ENCODE measurements around the gene SORL1. TPM values are rescaled to one million over a fixed set of nuclear protein-coding genes. Genes with fewer than 3 reads are reported as not detected.
"Not testable (repeated sequence)": the region's sequence is repeated elsewhere in the genome, so short reads cannot be mapped to it uniquely, and the experiment has no call there.

SORL1 gene
- total RNA-seq, 1 experiment from 2014 or later, result 49.8 TPM

DNA sequence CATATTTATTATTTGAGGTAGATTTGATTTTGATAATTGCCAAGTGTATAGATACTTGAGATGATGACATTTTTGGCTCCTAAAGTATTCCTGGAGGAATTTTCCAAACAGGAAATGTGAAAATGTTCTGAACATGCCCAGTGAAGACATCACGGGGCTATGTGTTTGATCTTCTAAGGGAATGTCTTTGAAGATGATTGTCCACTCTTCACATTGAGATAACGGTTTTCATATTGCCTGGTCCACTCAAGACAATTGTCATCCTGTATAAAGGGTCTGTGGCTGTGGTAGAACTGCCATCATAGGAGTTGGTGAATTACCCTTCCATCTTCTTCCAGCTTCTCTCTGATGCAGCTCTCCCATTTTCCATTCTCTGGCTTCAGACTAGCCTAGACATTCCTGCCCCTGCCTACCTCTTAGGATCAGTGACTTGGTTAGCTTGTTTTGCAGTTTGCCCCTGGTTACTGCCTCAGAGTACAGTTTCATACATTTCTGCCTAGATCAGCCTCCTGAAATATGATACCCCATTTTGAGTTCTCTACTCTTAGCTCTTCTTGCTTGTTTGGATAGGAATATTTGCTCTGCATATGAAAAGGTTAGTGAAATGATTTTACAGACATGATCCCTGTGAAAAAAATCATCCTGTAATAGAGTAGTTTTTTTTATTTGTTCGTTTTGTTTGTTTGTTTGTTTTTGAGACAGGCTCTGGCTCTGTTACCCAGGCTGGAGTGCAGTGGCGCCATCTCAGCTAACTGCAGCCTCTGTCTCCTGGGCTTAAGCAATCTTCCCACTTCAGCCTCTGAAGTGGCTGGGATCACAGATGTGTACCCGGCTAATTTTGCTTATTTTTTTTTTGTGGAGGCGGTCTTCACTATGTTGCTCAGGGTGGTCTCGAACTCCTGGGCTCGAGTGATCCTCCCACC is 112.0 kb downstream of the SORL1 start:
- no peak for DNase-seq (ENCODE audit: low spot score)

DNA sequence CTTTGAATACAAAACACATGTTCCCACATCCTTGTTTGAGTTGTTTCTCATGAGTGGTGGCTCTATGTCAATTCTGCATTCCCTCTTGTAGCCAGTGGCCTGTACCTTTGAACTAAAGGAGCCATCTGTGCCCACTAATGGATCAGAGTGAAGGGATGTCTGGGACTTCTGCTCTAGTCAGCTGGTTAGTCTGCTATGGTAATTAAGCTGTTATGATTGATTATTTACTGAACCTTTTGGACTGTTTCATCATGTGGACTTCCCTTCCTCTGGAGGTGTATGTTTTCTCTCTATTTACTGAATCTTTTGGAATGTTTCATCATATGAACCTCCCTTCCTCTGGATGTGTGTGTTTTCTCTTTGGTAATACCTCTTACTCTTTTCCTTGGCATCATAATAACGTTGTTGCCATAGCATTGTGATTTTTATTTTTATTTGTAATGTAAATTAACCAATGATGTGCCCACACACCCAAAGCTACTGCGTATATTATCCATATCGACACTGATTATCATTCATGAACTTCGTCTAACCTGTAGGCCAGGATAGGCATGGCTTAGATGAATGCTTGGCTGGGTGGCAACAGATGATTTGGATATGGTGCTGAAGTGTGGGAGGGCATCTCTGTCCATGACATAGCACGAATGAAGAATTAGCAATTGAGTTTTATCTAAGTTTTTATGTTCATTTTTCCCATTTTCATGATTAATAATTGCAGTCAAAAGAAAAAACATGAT is 113.0 kb downstream of the SORL1 start:
- DNase-seq (ENCODE audit: low spot score), result no peak

DNA sequence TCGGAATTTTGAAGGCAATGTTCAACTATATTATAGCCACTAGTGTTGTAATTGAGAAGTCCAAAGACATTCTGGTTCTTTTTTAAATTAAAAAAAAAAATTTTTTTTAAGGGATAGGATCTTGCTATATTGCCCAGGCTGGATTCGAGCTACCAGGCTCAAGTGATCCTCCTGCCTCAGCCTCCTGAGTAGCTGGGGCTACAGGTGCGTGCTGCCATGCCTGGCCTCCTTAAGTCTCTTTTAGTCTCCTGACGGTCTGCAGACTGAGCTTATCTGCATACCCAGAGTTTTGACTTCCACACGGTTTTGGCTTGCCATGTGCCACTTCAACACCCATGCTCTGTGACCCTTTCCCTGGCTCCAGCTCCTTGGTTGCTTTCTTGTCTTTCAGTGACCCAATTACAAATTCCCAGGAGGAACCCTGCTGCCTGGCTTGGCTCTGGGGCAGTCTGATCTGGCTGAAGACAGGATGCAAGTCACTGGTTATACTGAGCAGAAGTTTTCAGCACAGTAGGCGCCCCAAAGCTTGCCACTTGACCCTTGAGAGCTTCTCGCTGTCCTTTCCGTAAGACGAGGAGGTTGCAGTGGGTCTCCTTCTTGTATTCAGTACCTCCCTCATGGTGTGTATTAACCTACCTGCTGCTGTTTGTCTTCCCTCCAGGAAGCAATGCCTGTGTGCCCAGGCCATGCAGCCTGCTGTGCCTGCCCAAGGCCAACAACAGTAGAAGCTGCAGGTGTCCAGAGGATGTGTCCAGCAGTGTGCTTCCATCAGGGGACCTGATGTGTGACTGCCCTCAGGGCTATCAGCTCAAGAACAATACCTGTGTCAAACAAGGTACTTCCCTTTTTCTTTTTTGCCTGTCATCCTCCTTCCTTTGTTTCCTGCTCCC is 114.4 kb downstream of the SORL1 start:
- no peak for DNase-seq (ENCODE audit: low spot score)

DNA sequence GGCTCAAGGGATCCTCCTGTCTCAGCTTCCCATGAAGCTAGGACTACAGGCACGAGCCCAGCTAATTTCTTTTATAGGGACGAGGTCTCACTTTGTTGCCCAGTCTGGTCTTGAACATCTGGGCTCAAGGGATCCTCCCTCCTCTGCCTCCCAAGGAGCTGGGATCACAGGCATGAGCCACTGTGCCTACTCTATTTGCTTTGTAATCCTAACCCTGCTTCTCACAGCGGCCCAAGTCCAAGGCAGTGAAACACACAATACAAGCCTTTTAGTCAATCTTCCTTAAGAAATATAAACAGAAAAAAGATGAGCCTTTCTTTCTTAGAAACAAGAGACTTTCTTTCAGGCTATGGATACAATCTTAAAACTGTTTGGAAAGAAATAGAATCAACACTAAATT is 115.9 kb downstream of the SORL1 start:
- DNase-seq (ENCODE audit: low spot score), result no peak

DNA sequence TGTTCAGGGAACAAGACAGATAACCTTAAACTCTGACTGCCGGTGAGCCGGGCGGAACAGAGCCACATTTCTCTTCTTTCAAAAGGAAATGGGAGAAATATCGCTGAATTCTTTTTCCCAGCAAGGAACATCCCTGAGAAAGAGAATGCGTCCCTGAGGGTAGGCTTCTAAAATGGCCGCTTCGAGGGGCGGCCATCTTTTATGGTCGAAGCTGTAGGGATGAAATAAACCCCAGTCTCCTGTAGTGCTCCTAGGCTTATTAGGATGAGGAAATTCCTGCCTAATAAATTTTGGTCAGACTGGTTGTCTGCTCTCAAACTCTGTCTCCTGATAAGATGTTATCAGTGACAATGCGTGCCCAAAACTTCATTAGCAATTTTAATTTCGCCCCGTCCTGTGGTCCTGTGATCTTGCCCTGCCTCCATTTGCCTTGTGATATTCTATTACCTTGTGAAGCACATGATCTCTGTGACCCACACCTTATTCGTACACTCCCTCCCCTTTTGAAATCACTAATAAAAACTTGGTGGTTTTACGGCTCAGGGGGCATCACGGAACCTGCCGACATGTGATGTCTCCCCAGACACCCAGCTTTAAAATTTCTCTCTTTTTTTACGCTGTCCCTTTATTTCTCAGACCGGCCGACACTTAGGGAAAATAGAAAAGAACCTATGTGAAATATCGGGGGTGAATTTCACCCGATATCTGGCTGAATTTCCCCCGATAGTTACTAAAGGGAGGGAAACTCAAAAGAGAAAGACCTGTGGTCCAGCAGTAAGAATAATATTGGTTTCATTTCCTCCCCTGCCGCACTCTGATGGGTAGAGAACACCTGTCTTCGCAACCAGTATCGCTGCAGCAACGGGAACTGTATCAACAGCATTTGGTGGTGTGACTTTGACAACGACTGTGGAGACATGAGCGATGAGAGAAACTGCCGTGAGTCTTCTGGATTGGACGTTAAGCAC is 117.5 kb downstream of the SORL1 start:
- not testable (repeated sequence) for DNase-seq (ENCODE audit: low spot score)

DNA sequence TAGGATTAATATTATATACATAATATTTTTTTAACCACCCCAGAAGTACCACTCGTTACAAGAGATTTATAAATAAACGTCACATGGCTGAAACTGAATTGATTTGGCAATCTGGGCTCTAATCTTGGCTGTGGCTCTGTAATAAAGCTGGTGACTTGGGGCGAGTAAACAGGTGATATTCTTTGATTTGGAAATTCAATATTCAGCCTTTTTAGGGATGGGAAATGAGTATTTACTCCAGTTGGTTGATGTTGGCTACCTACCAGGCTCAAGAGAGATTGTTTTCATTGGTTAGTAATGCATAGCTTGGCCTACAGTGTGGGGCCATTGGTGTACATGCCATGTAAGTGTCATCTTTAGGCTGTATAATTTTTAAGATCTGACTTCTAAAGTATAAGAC is 118.3 kb downstream of the SORL1 start:
- DNase-seq (ENCODE audit: low spot score), result no peak

DNA sequence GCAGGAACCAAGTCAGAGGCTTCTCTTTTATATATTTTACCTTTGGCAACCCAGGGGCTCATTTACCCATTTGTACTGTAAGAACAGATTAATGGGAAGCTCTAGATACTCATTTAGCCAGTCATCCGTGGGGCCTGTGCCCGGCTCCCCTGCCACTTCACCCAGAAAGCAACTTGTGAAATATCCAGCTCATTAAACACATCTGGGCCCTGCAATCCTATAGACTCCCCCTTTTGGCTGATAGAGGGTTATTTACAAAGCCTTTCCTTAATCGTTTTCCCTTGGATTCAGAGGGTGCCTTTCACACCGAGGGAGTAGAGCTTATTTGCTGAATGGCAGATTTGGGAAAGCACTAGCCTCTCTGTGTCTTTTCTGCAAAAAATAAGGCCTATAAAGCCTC is 119.4 kb downstream of the SORL1 start:
- no peak for DNase-seq (ENCODE audit: low spot score)

DNA sequence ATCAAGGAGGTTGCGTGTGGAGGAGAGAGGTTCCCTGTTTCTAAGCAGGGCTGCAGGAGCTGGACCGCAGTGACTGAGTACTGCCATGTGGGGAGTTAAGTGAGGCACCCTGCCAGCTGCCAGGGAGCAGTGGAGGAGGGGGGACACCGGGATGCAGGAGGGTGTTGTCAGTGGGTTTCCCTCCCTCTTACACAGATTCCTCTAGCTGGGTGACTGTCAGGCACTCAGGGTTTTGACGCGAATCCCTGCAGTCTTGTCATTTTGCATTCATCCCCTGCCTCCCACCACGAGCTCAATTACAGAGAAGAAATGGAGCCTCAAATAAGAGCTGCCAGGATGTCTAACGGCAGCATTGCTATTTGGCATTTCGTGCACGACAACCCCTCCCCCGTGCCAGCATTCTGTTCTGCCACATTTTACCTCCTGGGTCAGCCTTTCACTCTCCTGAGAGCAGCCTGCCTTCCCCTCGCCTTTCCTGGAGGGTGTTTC is 120.5 kb downstream of the SORL1 start:
- no peak for DNase-seq (ENCODE audit: low spot score)

DNA sequence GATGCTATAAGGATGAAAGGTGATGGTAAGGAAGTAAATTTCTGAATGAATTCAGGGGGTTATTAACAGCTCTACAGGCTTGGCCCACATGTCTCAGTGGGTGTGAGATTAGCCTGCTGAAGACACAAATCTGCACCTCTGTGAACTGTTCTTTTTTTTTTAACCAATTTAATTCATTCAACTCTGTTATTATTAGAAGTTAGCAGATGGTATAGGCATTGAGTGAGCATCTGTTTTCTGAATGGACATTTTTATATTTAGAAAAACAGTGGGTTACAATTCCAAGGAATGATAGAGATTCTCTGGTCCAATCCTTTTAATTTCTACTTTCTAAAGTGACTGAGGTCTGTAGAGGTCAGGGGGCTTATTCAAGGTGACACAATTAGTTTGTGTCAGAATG is 122.7 kb downstream of the SORL1 start:
- DNase-seq (ENCODE audit: low spot score), result no peak

DNA sequence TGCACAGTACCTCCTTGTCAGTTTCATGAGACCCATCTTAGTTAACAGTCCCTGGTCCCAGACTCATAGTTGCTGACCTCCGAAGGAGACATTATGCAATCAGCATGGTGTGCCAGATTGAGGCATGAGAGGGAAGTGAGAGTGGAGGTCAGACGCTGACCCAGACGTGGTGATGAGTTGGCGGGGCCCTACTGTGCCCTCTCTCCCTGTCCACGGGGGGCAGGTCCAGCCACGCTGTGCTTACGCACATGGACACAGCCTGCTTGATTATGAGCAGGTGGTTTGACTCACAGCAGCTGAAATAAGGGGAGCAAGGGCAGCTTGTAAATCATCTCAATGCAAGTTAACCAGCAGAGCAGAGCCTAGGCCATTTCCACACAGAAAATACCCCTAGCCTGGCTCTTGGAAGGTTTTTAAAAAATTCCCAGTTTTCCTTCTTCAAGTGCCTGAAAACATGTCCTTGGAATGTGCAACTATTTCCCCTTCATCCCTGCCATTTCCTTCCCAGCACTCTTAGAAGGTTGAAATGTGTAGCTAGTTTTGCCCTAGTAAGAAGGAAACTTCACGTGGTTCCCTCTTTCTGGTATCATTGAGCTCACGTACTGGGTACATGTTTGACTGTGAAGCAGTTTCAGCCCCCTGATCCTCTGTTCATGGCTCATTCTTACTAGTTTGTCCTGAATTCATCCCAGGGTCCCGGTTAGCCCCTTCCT is 123.3 kb downstream of the SORL1 start:
- DNase-seq (ENCODE audit: low spot score), result no peak

DNA sequence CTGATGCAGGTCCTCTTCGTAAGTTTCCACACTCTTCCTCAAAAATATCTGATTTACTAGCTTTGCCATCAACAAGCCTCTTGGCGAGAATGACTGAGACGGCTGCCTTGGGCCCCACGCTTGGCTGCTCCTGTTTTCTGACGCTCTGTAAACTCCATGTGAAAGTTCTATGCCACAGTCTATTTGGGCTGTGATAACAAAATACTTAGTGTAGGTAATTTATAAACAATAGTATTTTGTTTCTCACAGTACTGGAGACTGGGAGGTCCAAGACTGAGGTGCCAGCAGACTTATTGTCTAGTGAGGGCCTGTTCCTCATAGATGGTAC is 123.8 kb downstream of the SORL1 start:
- no peak for DNase-seq (ENCODE audit: low spot score)

DNA sequence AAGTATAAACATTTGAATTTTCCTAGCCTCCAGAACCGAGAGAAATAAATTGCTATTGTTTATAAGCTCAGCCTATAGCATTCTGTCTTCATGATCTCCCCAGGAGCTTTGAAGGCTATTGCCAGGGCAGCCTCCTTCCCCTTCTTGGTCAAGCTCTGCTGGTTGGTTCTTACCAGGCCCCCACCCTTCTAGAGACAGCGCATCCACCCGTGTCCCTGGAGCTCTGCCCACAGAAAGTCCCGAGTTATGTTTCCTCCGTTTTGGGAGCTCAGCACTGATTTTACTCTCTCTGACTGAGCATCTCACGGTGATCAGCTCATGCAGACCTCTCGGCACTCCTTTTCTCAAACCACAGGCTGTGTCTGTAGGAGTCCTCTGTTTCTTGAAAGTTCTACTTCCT is 124.4 kb downstream of the SORL1 start:
- DNase-seq (ENCODE audit: low spot score), result no peak

DNA sequence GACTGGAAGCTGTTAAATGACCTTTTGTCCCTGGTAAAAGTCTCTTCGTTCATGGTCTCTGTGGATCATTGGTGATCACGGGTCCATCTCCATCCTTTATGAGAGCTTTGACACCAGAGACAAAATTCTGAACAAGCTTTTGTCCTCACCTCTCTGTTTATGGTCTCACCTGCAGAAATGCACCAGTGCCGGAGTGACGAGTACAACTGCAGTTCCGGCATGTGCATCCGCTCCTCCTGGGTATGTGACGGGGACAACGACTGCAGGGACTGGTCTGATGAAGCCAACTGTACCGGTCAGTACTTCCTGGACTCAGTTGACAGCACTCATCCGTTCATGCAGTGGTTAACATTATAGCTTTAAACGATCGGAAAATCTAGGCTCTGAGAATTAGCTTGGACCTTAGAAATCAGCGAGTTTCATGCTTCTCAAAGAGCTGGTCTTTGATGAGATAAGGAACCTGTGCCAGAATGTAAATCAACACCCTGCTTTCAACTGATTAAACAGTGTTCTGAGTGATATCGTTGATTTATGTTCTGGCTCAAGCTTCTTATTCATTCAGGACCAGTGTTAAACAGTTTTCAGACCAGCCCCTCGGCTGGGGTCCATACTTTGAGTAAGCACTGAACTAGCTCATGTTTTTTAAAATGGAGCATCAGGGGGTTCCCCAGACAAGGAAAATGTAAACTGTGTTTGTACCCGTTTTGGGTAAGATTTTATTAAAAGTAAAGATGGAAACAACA is 125.2 kb downstream of the SORL1 start:
- DNase-seq (ENCODE audit: low spot score), result no peak

DNA sequence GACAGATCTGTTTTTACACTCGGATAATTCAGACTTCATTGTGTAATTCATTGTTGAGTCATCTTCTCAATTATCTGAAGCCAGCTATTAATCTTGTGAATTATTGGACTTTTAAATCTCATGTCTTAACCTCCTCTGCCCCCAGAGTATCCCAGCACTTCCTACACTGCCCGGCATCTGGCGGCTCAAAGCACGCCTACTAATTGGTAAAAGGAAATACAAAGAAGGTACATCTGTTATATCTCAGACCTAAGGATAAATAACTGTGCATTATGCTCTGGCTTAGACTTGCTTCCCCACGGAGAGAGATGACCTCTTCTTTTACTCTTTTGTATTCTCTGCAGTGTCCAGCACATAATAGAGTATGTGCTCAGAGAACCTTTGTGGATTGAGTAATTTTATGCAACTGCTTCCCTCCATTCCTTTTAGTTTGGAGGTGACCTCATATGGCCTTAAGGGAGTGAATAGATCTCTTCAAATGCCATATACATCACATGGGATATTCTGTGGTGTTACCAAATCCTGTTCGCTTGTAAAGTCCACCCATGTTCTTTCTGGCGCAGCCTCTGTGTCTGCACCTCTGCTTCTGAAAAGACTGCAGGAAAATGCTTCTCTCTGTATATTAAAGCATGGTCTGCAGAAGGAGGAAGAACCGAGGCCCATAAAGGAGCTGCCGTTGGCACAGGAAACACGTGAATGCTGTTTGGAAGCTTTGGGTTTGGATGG is 126.3 kb downstream of the SORL1 start:
- no peak for DNase-seq (ENCODE audit: low spot score)

DNA sequence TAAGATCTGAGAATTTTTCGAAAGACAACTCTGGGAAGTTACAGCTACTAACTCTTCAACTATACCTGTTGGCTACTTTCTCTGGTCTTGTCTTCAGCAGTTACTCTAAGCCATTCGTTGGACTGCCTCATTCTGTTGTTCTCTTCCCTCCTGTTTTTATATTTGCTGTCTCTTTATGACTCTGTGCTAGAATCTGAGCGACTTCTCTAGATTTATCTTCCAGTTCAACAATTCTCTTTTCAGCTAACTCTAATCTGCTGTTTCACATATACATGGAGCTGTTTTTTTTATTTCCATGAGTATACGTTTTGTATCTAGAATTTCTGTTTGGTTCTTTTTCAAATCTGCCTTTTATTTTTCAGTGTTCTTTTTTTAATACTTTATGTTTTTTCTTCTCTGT is 128.0 kb downstream of the SORL1 start:
- no peak for DNase-seq (ENCODE audit: low spot score)

DNA sequence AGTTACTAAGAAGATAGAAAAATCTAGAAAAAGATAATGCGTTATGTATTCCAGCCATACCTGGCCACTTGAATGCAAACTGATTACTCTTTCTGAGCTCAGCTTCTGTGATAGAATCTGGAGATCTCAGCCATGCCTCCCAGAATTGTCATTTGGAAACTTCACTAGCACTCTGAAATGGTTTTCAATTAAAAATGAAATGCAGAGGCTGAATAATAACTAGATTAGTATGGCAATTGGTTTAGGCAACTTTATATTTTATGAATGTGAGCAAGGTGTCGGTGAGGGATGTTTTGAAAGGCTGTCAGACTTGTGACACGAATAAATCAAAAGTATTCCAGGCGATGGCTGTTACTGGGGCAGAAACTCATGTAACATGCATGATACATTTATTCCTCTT is 129.5 kb downstream of the SORL1 start:
- DNase-seq (ENCODE audit: low spot score), result no peak

DNA sequence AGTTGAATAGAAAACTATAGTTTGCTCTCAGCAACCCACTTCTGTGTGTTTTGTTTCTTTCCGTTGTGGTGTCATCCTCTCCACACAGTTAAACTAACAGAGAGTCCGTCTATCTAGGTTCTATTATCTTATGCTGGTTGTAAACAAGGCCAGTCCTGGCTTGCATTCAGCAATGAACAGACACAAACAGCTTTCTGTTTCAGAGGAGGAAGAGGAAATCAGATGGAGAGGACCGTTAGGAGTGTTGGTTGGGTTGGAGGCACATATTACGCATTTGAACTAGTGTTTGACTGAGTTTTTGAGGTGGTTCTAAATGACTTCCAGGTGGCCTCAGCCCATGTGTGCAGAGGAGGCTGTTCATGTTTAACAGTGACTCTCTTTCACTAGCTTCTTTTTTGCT is 130.2 kb downstream of the SORL1 start:
- no peak for DNase-seq (ENCODE audit: low spot score)

DNA sequence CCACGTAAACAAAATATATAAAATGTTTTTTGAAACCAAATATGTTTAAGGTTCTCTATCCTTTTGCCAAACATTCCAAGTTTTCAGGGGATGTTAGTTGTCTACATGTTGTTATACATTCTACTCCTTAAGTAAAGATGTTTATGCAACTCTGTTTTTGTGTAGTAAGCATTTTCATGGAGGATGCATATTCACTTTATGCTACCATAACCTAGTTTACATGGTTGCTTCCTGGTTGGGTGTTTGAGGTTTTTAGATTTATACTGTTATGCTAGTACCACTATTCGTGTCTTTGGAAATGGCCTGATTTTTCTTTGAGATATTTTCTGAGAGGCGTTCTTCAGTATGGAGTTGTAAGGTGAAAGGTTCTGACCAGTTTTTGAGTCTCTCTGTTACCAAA is 131.7 kb downstream of the SORL1 start:
- DNase-seq (ENCODE audit: low spot score), result no peak

DNA sequence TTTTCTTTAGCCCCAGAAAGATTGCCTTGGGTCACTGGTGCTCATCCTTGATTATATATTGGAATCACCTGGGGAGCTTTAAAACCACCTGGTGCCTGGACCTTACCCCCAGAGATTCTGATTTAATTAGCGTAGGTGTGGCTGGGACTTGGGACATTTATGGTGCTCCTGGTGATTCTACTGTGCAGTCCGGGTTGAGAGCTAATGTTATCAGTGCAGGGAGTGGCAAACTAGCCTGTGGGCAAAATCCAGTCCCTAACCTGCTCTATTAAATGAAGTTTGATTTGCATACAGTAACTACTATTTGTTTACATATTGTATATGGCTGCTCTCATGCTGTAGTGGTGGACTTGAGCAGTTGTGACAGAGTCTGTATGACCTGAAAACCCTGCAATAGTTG is 134.6 kb downstream of the SORL1 start:
- DNase-seq (ENCODE audit: low spot score), result no peak
